HepG2 (cell line): ENCODE measurements around the gene FOSL2. TPM values are rescaled to one million over a fixed set of nuclear protein-coding genes. Genes with fewer than 3 reads are reported as not detected.

ENCODE experiments used
- ATAC-seq: fragments of 200-7000 bp; cut with Tn5 transposase; 3 replicates; pipeline ENCODE4 v1.9.1; 2020; ENCODE audit warnings: mild to moderate bottlenecking, moderate library complexity
- BruUV-seq: library from RNA; stranded (reverse); fragments of 400-500 nt; replicated peaks from 2 replicates; lab custom pipeline; 2021; lab: Mats Ljungman, UMichigan
- CTCF ChIA-PET: fragments of 300-600 bp; formaldehyde crosslinking; extraction: SDS; loops from one replicate; lab custom pipeline; 2021; ENCODE audit warnings: low total read pairs, inconsistent platforms, low intra/inter-chr PET ratio; lab: Yijun Ruan, JAX
- POLR2A ChIA-PET: fragments of 350-600 bp; sonication (Branson Sonifier 250); formaldehyde crosslinking; loops from one replicate; lab custom pipeline; 2020; ENCODE audit warnings: antibody characterized with exemption, inconsistent platforms; lab: Yijun Ruan, JAX
- DNase-seq: peaks from one replicate; pipeline ENCODE4 v3.0.0-alpha.2; 2015; ENCODE audit warnings: low spot score
- FAIRE-seq: peaks from 3 replicates; lab custom pipeline; 2011; peaks lifted over from hg19 to GRCh38; lab: Jason Lieb, UNC
- H2AFZ ChIP-seq: one replicate; pipeline ENCODE4 v1.6.1; 2011; ENCODE audit warnings: low read length, inconsistent platforms
- H3K27ac ChIP-seq: fragments of 300-600 bp; 3 replicates; pipeline ENCODE4 v1.8.0; 2011; ENCODE audit warnings: mixed run types, mild to moderate bottlenecking, mixed read lengths, low read length, inconsistent platforms; ENCODE audit not compliant: insufficient read depth; ENCODE audit errors: extremely low read length
- H3K27me3 ChIP-seq, 2 experiments: fragments of 200-600 bp in 1 of 2; 2 replicates in 1 of 2; 3 replicates in 1 of 2; pipeline versions ENCODE4 v1.6.0 to v1.8.0; 2011; ENCODE audit warnings: low read length in 2 of 2, mild to moderate bottlenecking in 2 of 2, moderate library complexity in 2 of 2, inconsistent platforms in 1 of 2; ENCODE audit not compliant: insufficient read depth in 2 of 2, control insufficient read depth in 1 of 2
- H3K36me3 ChIP-seq, 2 experiments: fragments of 200-600 bp in 1 of 2; replicated peaks in 1 of 2; 2 replicates in 1 of 2; 3 replicates in 1 of 2; pipeline versions ENCODE4 v1.5.1 to v1.8.0; 2011; ENCODE audit warnings: low read length in 2 of 2, inconsistent platforms in 1 of 2; ENCODE audit not compliant: insufficient read depth in 2 of 2, control insufficient read depth in 1 of 2
- H3K4me1 ChIP-seq: 2 replicates; pipeline ENCODE4 v1.5.1; 2012; ENCODE audit warnings: low read length, inconsistent platforms; ENCODE audit not compliant: insufficient read depth
- H3K4me2 ChIP-seq: 2 replicates; pipeline ENCODE4 v1.6.0; 2011; ENCODE audit warnings: low read depth, low read length, inconsistent platforms
- H3K4me3 ChIP-seq, 3 experiments: fragments of 200-600 bp in 1 of 3; sonication (generic), shearing (Covaris generic) in 1 of 3; replicated peaks in 1 of 3; 2 replicates each; pipeline ENCODE4 v1.5.1; 2011 to 2016; ENCODE audit warnings: low read length in 3 of 3, inconsistent platforms in 2 of 3, low read depth in 2 of 3, mild to moderate bottlenecking in 2 of 3, control low read depth in 1 of 3, mixed read lengths in 1 of 3; ENCODE audit not compliant: insufficient read depth in 1 of 3
- H3K79me2 ChIP-seq: one replicate; pipeline ENCODE4 v1.6.1; 2011; ENCODE audit warnings: low read length, inconsistent platforms; ENCODE audit not compliant: insufficient read depth
- H3K9ac ChIP-seq: 2 replicates; pipeline ENCODE4 v1.6.0; 2011; ENCODE audit warnings: mild to moderate bottlenecking, low read depth, low read length, inconsistent platforms; ENCODE audit not compliant: insufficient read depth
- H3K9me3 ChIP-seq: 2 replicates; pipeline ENCODE4 v1.5.1; 2012; ENCODE audit warnings: mild to moderate bottlenecking, low read length
- H4K20me1 ChIP-seq: 2 replicates; pipeline ENCODE4 v1.6.0; 2011; ENCODE audit warnings: inconsistent platforms, mild to moderate bottlenecking, low read length, moderate library complexity; ENCODE audit not compliant: insufficient read depth
- BHLHE40 ChIP-seq: IDR thresholded peaks from 2 replicates; pipeline ENCODE4 v1.6.1; 2011; ENCODE audit warnings: low read length, improper control_type of control experiment
- HIVEP1 ChIP-seq: sonication (generic); formaldehyde crosslinking; IDR thresholded peaks from 2 replicates; pipeline ENCODE4 v1.4.0; 2020; ENCODE audit warnings: mild to moderate bottlenecking, missing genetic modification reagents
- MYNN ChIP-seq: sonication (generic); formaldehyde crosslinking; IDR thresholded peaks from 2 replicates; pipeline ENCODE4 v1.4.0; 2020; ENCODE audit warnings: mild to moderate bottlenecking, low read depth, missing genetic modification reagents
- NFRKB ChIP-seq: fragments of 450-650 bp; IDR thresholded peaks from 2 replicates; pipeline ENCODE4 v1.6.1; 2017
- PITX1 ChIP-seq: sonication (generic); formaldehyde crosslinking; IDR thresholded peaks from 2 replicates; pipeline ENCODE4 v1.5.1; 2020; ENCODE audit warnings: mild to moderate bottlenecking, missing genetic modification reagents
- ZFP36L2 ChIP-seq: sonication (generic); formaldehyde crosslinking; IDR thresholded peaks from 2 replicates; pipeline ENCODE4 v1.4.0; 2020; ENCODE audit warnings: missing genetic modification reagents
- ZNF143 ChIP-seq: sonication (generic); formaldehyde crosslinking; IDR thresholded peaks from 2 replicates; pipeline ENCODE4 v1.4.0; 2020; ENCODE audit warnings: missing genetic modification reagents
- WGBS: methylation state at CpG from one replicate; pipeline ENCODE4 v1.1.6; 2017; ENCODE audit warnings: low lambda C conversion rate; 5-methylcytosine and 5-hydroxymethylcytosine counted together
- in situ Hi-C: cut with HindIII; loops from 2 replicates; pipeline ENCODE4 v1.10.0; 2017; ENCODE audit warnings: low pct_unique_long_range_greater_than_20kb; ENCODE audit not compliant: extremely low pct_ligation_motif_present
- intact Hi-C: fragments of 100-400 bp; cut with micrococcal nuclease; formaldehyde crosslinking; loops from one replicate; pipeline ENCODE4 v1.10.0; 2022; ENCODE audit not compliant: unreplicated experiment
- polyA plus RNA-seq, 8 experiments: library from polyadenylated mRNA; depleted of rRNA in 3 of 8; stranded (reverse) in 7 of 8; unstranded in 1 of 8; fragments of >200 nt; fragmentation: Illumina TruSeq in 4 of 8; extraction: Trizol in 4 of 8; gene quantifications; 2 replicates each; pipeline versions ENCODE4 v1.2.1 to v1.2.3, GENCODE V29; 2011 to 2016; ENCODE audit warnings: low read depth in 4 of 8, missing spikeins in 1 of 8, mixed read lengths in 1 of 8; ENCODE audit not compliant: insufficient read depth in 1 of 8
- total RNA-seq, 5 experiments: library from RNA; depleted of rRNA; stranded (reverse); fragments of >200 nt; fragmentation: Illumina TruSeq; extraction: Trizol; gene quantifications; 2 replicates each; pipeline ENCODE4 v1.2.3, GENCODE V29; 2016; ENCODE audit warnings: low read depth in 1 of 5
- TF ChIP-seq, protein P1 (sequence below): IDR thresholded peaks from 2 replicates; pipeline ENCODE4 v1.6.1; 2016
- TF ChIP-seq, protein P2 (sequence below): sonication (generic); formaldehyde crosslinking; conservative IDR thresholded peaks from 2 replicates; pipeline ENCODE4 v1.8.0; 2022; ENCODE audit warnings: low read depth, missing genetic modification reagents
- TF ChIP-seq, protein P3 (sequence below): sonication (generic); formaldehyde crosslinking; IDR thresholded peaks from 2 replicates; pipeline ENCODE4 v1.4.0; 2020; ENCODE audit warnings: mild to moderate bottlenecking, missing genetic modification reagents
- TF ChIP-seq, protein P4 (sequence below): fragments of 450-650 bp; IDR thresholded peaks from 2 replicates; pipeline ENCODE4 v1.6.1; 2017

FOSL2 gene
- total and polyA plus RNA-seq, 2 of the 13 experiments (the other 11 are each of a cell fraction or from before 2014, with no cell fraction given) = 3.4 to 18.1 TPM

GRCh38 chr2:28359222-28360057, 33.2 kb upstream of the FOSL2 start (continued):
- TF ChIP-seq, protein P1, sequence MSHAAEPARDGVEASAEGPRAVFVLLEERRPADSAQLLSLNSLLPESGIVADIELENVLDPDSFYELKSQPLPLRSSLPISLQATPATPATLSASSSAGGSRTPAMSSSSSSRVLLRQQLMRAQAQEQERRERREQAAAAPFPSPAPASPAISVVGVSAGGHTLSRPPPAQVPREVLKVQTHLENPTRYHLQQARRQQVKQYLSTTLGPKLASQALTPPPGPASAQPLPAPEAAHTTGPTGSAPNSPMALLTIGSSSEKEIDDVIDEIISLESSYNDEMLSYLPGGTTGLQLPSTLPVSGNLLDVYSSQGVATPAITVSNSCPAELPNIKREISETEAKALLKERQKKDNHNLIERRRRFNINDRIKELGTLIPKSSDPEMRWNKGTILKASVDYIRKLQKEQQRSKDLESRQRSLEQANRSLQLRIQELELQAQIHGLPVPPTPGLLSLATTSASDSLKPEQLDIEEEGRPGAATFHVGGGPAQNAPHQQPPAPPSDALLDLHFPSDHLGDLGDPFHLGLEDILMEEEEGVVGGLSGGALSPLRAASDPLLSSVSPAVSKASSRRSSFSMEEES (CRISPR knock-in tag) = peak; percentile 85
- TF ChIP-seq, protein P2, sequence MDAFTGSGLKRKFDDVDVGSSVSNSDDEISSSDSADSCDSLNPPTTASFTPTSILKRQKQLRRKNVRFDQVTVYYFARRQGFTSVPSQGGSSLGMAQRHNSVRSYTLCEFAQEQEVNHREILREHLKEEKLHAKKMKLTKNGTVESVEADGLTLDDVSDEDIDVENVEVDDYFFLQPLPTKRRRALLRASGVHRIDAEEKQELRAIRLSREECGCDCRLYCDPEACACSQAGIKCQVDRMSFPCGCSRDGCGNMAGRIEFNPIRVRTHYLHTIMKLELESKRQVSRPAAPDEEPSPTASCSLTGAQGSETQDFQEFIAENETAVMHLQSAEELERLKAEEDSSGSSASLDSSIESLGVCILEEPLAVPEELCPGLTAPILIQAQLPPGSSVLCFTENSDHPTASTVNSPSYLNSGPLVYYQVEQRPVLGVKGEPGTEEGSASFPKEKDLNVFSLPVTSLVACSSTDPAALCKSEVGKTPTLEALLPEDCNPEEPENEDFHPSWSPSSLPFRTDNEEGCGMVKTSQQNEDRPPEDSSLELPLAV (CRISPR knock-in tag) = no peak
- TF ChIP-seq BHLHE40 (peak; percentile 71), MYNN (CRISPR knock-in tag) (no peak), HIVEP1 (peak; percentile 77; the same call in 1 of the 2 replicates)
- TF ChIP-seq, all 625 proteins: peak for 78

GRCh38 chr2:28360058-28360717, 32.5 kb upstream of the FOSL2 start:
- H3K4me2 ChIP-seq = peak overlapping the region; percentile 83; the same call in 1 of the 2 replicates
- no peaks in the 10 kb centered on the region for H3K79me2 ChIP-seq
- no peaks in the 10 kb centered on the region for H4K20me1 ChIP-seq
- peaks cover 0 to 30% of the 10 kb centered on the region in 2 experiments; a peak in 4 of 5 replicates for H3K27me3 ChIP-seq
- no peak overlapping the region; a peak in 1 of 6 replicates for H3K4me3 ChIP-seq
- H3K36me3 ChIP-seq = no peaks in the 10 kb centered on the region
- no peaks in the 10 kb centered on the region for H3K9me3 ChIP-seq
- in situ Hi-C loops = no loop called here
- DNase-seq (no peak), ATAC-seq (no peak), FAIRE-seq (no peak)
- POLR2A ChIA-PET = no interaction called here
- no TSS peak for BruUV-seq
- WGBS = 53% methylated on average over 13 of the region's 16 CpGs
- intact Hi-C loops = no loop called here
- H2AFZ ChIP-seq = no peak overlapping the region
- H3K9ac ChIP-seq = no peak overlapping the region
- CTCF ChIA-PET = no interaction called here
- no peak overlapping the region for H3K27ac ChIP-seq
- TF ChIP-seq ZNF143 (CRISPR knock-in tag) (no peak), NFRKB (no peak), PITX1 (CRISPR knock-in tag) (no peak), HIVEP1 (no peak), ZFP36L2 (CRISPR knock-in tag) (no peak)
- TF ChIP-seq, protein P3, sequence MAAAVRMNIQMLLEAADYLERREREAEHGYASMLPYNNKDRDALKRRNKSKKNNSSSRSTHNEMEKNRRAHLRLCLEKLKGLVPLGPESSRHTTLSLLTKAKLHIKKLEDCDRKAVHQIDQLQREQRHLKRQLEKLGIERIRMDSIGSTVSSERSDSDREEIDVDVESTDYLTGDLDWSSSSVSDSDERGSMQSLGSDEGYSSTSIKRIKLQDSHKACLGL (CRISPR knock-in tag) = 0 out of 2 replicates have a peak, but pooled peaks have one; percentile 23
- TF ChIP-seq, protein P4, sequence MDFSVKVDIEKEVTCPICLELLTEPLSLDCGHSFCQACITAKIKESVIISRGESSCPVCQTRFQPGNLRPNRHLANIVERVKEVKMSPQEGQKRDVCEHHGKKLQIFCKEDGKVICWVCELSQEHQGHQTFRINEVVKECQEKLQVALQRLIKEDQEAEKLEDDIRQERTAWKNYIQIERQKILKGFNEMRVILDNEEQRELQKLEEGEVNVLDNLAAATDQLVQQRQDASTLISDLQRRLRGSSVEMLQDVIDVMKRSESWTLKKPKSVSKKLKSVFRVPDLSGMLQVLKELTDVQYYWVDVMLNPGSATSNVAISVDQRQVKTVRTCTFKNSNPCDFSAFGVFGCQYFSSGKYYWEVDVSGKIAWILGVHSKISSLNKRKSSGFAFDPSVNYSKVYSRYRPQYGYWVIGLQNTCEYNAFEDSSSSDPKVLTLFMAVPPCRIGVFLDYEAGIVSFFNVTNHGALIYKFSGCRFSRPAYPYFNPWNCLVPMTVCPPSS = no peak
- peaks cover 49% of the 10 kb centered on the region for H3K4me1 ChIP-seq
